Activated T-cell treated with anti-CD3 and anti-CD28 coated beads, Interleukin-2, amount 50 U/mL, for 72 hours (primary cell): Measurements from ENCODE around the gene CLDND2. TPM values are rescaled to one million over a fixed set of nuclear protein-coding genes. Genes with fewer than 3 reads are reported as not detected.

Experiments
- ATAC-seq, 2 donors: fragments of 150-1000 bp; cut with Tn5 transposase; replicated peaks in 1 of 2; 2 replicates each; pipeline ENCODE4 v1.10.0; 2021; ENCODE audit warnings: moderate library complexity in 2 of 2, mild to moderate bottlenecking in 1 of 2
- DNase-seq, 2 donors: peaks; one replicate each; pipeline ENCODE4 v3.0.0; 2021 to 2022; ENCODE audit warnings: mixed read lengths in 1 of 2
- H3K27ac Mint-ChIP-seq: one replicate; pipeline ENCODE4 v1.8.0; 2022; ENCODE audit warnings: mild to moderate bottlenecking, moderate library complexity, mixed read lengths
- H3K27me3 Mint-ChIP-seq: one replicate; pipeline ENCODE4 v1.8.0; 2022; ENCODE audit warnings: low read depth, mixed read lengths
- H3K36me3 Mint-ChIP-seq, 2 donors: one replicate each; pipeline ENCODE4 v1.8.0; 2022; ENCODE audit warnings: mixed read lengths in 2 of 2, mild to moderate bottlenecking in 1 of 2; ENCODE audit not compliant: insufficient read depth in 2 of 2
- H3K4me1 Mint-ChIP-seq: one replicate; pipeline ENCODE4 v1.8.0; 2022; ENCODE audit warnings: low read depth, mixed read lengths
- H3K4me3 Mint-ChIP-seq, 2 donors: one replicate each; pipeline ENCODE4 v1.8.0; 2022; ENCODE audit warnings: mild to moderate bottlenecking in 2 of 2, mixed read lengths in 2 of 2, moderate library complexity in 2 of 2
- H3K9me3 Mint-ChIP-seq, 2 donors: one replicate each; pipeline ENCODE4 v1.8.0; 2022; ENCODE audit warnings: mixed read lengths in 2 of 2
- total RNA-seq, 2 donors: library from RNA; stranded (reverse); gene quantifications; one replicate each; pipeline ENCODE4 v1.2.3, GENCODE V29; 2022

CLDND2 gene
- total RNA-seq, 2 donors from 2014 or later = 14.0 to 14.9 TPM

- H3K4me1 Mint-ChIP-seq = peaks cover 85% of the 10 kb centered on the region
- ATAC-seq = no peak
- H3K4me3 Mint-ChIP-seq = peak overlapping the region; percentile 99
- peak overlapping the region; percentile 80 for H3K27ac Mint-ChIP-seq
- no peaks in the 10 kb centered on the region for H3K27me3 Mint-ChIP-seq
- DNase-seq = no peak
- peaks cover 10 to 16% of the 10 kb centered on the region in 2 donors for H3K36me3 Mint-ChIP-seq
- H3K9me3 Mint-ChIP-seq = no peaks in the 10 kb centered on the region
These were observed 3.3 kb upstream of the CLDND2 start for GRCh38 chr19:51372021-51372648.

GRCh38 chr19:51371186-51371690 lies 2.4 kb upstream of the CLDND2 start:
- no peak for DNase-seq
- peaks cover 11 to 20% of the 10 kb centered on the region in 2 donors for H3K36me3 Mint-ChIP-seq
- no peaks in the 10 kb centered on the region for H3K9me3 Mint-ChIP-seq
- H3K27ac Mint-ChIP-seq = peak overlapping the region; percentile 80
- peaks cover 83% of the 10 kb centered on the region for H3K4me1 Mint-ChIP-seq
- ATAC-seq = no peak
- no peaks in the 10 kb centered on the region for H3K27me3 Mint-ChIP-seq
- H3K4me3 Mint-ChIP-seq = peak overlapping the region; percentile 99

- Mint-ChIP-seq H3K4me1 (peaks cover 80% of the 10 kb centered on the region), H3K36me3 (peaks cover 11 to 18% of the 10 kb centered on the region in 2 donors), H3K27ac (peak overlapping the region; percentile 80), H3K9me3 (no peaks in the 10 kb centered on the region), H3K4me3 (peak overlapping the region; percentile 99), H3K27me3 (no peaks in the 10 kb centered on the region)
- no peak for DNase-seq
- no peak for ATAC-seq
These were observed 1.4 kb upstream of the CLDND2 start for GRCh38 chr19:51370230-51370629.

GRCh38 chr19:51367565-51368365 lies 1.0 kb downstream of the CLDND2 start:
- Mint-ChIP-seq H3K9me3 (no peaks in the 10 kb centered on the region), H3K27me3 (no peaks in the 10 kb centered on the region), H3K27ac (peak overlapping the region; percentile 72), H3K4me3 (peak overlapping the region; percentile 99), H3K4me1 (peaks cover 77% of the 10 kb centered on the region), H3K36me3 (peaks cover 9 to 17% of the 10 kb centered on the region in 2 donors)
- DNase-seq (peak; percentile 99 to 100), ATAC-seq (peak; percentile 80 to 82)

GRCh38 chr19:51367255-51367564 lies 1.6 kb downstream of the CLDND2 start:
- peaks cover 77% of the 10 kb centered on the region for H3K4me1 Mint-ChIP-seq
- DNase-seq = no peak

GRCh38 chr19:51366389-51367254 lies 2.2 kb downstream of the CLDND2 start:
- peak; percentile 94 to 97 for DNase-seq
- ATAC-seq = peak; percentile 58 to 60
- Mint-ChIP-seq H3K27ac (peak overlapping the region; percentile 93), H3K9me3 (no peaks in the 10 kb centered on the region), H3K27me3 (no peaks in the 10 kb centered on the region), H3K4me3 (peak overlapping the region; percentile 99), H3K36me3 (peaks cover 9 to 17% of the 10 kb centered on the region in 2 donors), H3K4me1 (peaks cover 76% of the 10 kb centered on the region)

More at GRCh38 chr19:51367255-51367564, 1.6 kb downstream of the CLDND2 start:
- ATAC-seq = no peak
- no peaks in the 10 kb centered on the region for H3K9me3 Mint-ChIP-seq
- peak overlapping the region; percentile 72 for H3K27ac Mint-ChIP-seq
- peak overlapping the region; percentile 99 for H3K4me3 Mint-ChIP-seq
- peaks cover 9 to 17% of the 10 kb centered on the region in 2 donors for H3K36me3 Mint-ChIP-seq
- H3K27me3 Mint-ChIP-seq = no peaks in the 10 kb centered on the region

GRCh38 chr19:51365965-51366388 lies 2.8 kb downstream of the CLDND2 start, which contains the start of gene ETFB:
Gene ETFB (minus strand): TSS chr19:51366388. CDS start chr19:51366326, 62 bp downstream.
- Mint-ChIP-seq H3K4me1 (peaks cover 71% of the 10 kb centered on the region), H3K27ac (peak within 1 kb of the TSS; percentile 98), H3K27me3 (no peaks in the 10 kb centered on the region), H3K4me3 (peak within 1 kb of the TSS; percentile 99), H3K36me3 (peaks cover 7 to 12% of the 10 kb centered on the region in 2 donors), H3K9me3 (no peaks in the 10 kb centered on the region)
- DNase-seq (no peak), ATAC-seq (no peak)

- Mint-ChIP-seq H3K9me3 (no peaks in the 10 kb centered on the region), H3K4me3 (peak overlapping the region; percentile 99), H3K36me3 (peaks cover 5 to 9% of the 10 kb centered on the region in 2 donors), H3K4me1 (peaks cover 68% of the 10 kb centered on the region), H3K27me3 (no peaks in the 10 kb centered on the region), H3K27ac (peak overlapping the region; percentile 98)
- no peak for DNase-seq
- ATAC-seq = no peak
These were observed 3.4 kb downstream of the CLDND2 start for GRCh38 chr19:51365211-51365964.

GRCh38 chr19:51364200-51365106 lies 4.3 kb downstream of the CLDND2 start:
- H3K9me3 Mint-ChIP-seq = no peaks in the 10 kb centered on the region
- H3K27ac Mint-ChIP-seq = peak overlapping the region; percentile 76
- H3K36me3 Mint-ChIP-seq = peaks cover 2 to 7% of the 10 kb centered on the region in 2 donors
- peak overlapping the region; percentile 72 to 73 for H3K4me3 Mint-ChIP-seq
- DNase-seq (no peak), ATAC-seq (no peak)
- peaks cover 70% of the 10 kb centered on the region for H3K4me1 Mint-ChIP-seq
- no peaks in the 10 kb centered on the region for H3K27me3 Mint-ChIP-seq

GRCh38 chr19:51361239-51361638 lies 7.6 kb downstream of the CLDND2 start:
- no peak overlapping the region for H3K27ac Mint-ChIP-seq
- H3K9me3 Mint-ChIP-seq = no peaks in the 10 kb centered on the region
- no peaks in the 10 kb centered on the region for H3K27me3 Mint-ChIP-seq
- DNase-seq (no peak), ATAC-seq (no peak)
- peaks cover 75% of the 10 kb centered on the region for H3K4me1 Mint-ChIP-seq
- no peak overlapping the region for H3K4me3 Mint-ChIP-seq
- H3K36me3 Mint-ChIP-seq = peaks cover 4 to 6% of the 10 kb centered on the region in 2 donors

- no peak overlapping the region for H3K27ac Mint-ChIP-seq
- peaks cover 7 to 8% of the 10 kb centered on the region in 2 donors for H3K36me3 Mint-ChIP-seq
- H3K4me3 Mint-ChIP-seq = peak overlapping the region in 1 of 2 donors; percentile 4
- ATAC-seq (no peak), DNase-seq (no peak)
- H3K27me3 Mint-ChIP-seq = no peaks in the 10 kb centered on the region
- H3K9me3 Mint-ChIP-seq = peaks cover 0 to 2% of the 10 kb centered on the region in 2 donors
- H3K4me1 Mint-ChIP-seq = peaks cover 76% of the 10 kb centered on the region
These were observed 9.5 kb downstream of the CLDND2 start for GRCh38 chr19:51359294-51359693.
